Measurements from ENCODE around the gene PTPRG. TPM values are rescaled to one million over a fixed set of nuclear protein-coding genes. Genes with fewer than 3 reads are reported as not detected.

The PTPRG gene
- total RNA-seq, 3 donors from 2014 or later, result 0.10 to 0.19 (median 0.13) TPM

DNA sequence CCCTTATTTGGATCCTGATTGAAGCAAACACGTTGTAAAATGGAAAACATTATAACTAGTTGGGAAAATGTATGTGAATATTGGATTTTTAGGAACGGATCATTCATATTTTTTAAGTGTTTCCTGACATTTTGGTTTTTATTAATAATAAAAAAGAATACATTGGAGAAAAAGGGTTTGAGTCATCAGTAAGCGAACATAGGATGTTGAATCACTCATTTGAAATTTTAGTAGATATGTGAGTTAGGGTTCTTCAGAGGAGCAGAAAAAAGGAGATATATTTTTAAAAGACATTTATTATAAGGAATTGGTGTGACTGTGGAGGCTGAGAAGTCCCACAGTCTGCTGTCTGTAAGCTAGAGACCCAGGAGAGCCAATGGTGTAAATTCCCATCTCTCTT lies 258.5 kb downstream of the PTPRG start:
- Mint-ChIP-seq H3K4me1 (ENCODE audit: low read depth) (no peaks in the 10 kb centered on the region), H3K36me3 (ENCODE audit: insufficient read depth) (no peaks in the 10 kb centered on the region), H3K4me3 (no peak overlapping the region), H3K27me3 (ENCODE audit: low read depth) (no peaks in the 10 kb centered on the region), H3K9me3 (no peaks in the 10 kb centered on the region)
- no peak for DNase-seq
- ATAC-seq, result no peak

DNA sequence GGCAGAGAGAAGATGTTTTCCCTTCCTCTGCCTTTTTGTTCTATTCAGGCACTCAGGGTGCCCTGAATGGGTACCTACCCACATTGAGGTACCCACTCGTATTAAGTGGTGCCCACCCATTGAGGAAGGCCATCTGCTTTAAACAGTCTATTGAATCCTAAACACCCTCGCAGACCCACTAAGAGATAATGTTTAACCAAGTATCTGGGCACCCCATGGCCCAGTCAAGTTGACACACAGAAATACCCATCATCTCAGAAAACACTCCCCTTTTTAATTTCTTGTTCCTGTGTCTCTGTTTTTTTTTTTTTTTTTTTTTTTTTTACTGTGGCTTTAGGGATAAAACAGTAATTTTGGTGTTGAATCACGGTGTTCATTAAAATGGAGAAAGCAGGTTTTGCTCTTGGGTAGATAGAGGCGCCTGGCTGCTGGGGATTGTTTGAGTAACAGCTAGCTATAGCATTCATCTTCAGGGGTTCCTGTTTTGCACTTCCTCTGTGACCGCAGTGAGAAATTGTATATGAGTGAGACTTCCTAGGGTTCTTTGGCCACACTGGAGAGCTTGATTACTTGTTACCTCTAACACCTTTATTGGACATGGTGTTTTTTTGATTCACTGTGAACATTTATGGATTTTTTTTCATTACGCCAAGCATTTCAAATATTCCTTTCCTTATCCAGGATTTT lies 259.1 kb downstream of the PTPRG start:
- no peaks in the 10 kb centered on the region for H3K9me3 Mint-ChIP-seq
- DNase-seq (no peak), ATAC-seq (no peak)
- no peaks in the 10 kb centered on the region for H3K36me3 Mint-ChIP-seq (ENCODE audit: insufficient read depth)
- H3K4me3 Mint-ChIP-seq, result no peak overlapping the region
- H3K4me1 Mint-ChIP-seq (ENCODE audit: low read depth), result no peaks in the 10 kb centered on the region
- H3K27me3 Mint-ChIP-seq (ENCODE audit: low read depth), result no peaks in the 10 kb centered on the region

DNA sequence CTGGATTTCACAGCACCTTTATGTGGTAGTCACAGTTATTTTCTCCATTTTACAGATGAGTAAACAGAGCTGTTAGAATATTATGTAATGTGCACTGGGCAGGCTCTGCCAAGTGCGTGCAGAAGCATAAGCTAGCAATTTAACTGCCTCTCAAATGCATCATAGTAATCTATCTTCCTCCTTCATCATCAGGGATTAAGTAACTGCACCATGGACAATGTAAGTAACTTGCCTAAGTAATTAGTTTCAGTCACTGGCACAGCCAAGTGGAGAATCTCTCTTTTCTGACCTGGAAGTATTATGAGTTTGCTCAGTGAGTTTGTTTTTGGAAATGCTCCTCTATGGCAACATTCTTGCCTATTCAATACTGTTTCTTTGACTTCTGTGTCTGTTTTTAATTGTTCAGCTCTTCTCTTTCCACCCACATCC lies 260.5 kb downstream of the PTPRG start:
- peaks cover 1% of the 10 kb centered on the region for H3K27me3 Mint-ChIP-seq (ENCODE audit: low read depth)
- H3K36me3 Mint-ChIP-seq (ENCODE audit: insufficient read depth), result no peaks in the 10 kb centered on the region
- DNase-seq, result no peak
- no peaks in the 10 kb centered on the region for H3K4me1 Mint-ChIP-seq (ENCODE audit: low read depth)
- no peaks in the 10 kb centered on the region for H3K9me3 Mint-ChIP-seq
- H3K4me3 Mint-ChIP-seq, result no peak overlapping the region
- no peak for ATAC-seq

DNA sequence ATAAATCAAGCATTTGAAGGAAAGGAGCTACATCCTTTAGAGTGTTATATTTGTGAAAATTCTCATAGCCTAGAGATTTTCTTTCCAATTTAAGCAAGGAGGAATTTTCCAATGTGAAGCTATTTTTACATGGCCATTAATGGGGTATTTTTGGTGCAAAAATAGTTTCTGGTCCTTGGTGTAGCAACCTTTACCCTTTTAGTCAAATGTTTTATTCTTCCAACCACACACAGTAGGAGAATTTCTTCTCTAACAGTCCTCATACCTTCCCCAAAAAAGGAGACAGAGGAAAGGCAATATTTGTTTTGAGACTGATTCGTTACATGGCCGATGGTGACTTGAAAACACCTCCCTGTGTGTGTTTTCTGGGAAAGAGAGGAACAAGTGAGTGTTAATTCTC lies 261.2 kb downstream of the PTPRG start:
- Mint-ChIP-seq H3K4me1 (ENCODE audit: low read depth) (no peaks in the 10 kb centered on the region), H3K9me3 (no peaks in the 10 kb centered on the region), H3K27me3 (ENCODE audit: low read depth) (peaks cover 1% of the 10 kb centered on the region), H3K36me3 (ENCODE audit: insufficient read depth) (no peaks in the 10 kb centered on the region), H3K4me3 (no peak overlapping the region)
- ATAC-seq (no peak), DNase-seq (no peak)

DNA sequence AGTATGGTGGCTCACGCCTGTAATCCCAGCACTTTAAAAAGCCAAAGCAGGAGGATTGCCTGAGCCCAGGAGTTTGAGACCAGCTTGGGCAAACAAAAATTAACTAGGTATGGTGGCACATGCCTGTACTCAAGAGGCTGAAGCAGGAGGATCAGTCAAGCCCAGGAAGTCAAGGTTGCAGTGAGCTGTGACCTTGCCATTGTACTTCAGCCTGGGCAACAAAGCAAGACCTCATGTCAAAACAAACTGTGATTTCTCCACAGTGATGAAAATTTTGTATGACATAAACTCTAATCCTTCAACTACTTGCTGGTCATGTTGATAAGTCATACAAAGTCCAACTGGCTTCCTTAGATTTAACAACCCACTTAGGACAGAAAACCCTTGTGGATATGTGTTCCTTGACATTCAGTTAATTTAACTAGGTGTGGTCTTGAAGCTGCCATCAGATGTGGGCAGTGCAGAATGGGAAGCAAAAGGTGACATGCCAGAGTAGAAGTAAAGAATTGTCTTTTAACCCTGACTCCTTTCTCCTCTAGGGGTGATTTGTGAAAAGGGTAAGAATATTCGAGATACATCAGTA lies 263.3 kb downstream of the PTPRG start:
- no peak for ATAC-seq

DNA sequence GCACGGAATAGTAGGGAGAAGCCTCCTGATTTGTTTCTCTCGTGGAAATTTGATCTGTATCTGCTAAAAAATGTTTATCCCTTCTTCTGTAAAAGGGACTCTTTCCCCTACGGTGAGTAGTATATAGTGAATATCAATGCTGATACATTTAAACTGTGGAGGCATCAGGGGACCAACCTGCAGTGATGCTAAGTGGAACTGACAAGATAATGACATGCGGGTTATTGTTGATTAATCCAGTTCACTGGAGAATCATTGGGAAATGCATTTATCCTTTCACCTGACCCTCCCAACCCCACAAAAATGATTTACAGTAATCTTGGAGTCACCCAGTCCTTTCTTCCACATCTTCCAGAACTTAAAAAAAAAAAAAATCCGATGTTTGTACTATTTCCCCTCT lies 264.8 kb downstream of the PTPRG start:
- Mint-ChIP-seq H3K4me3 (no peak overlapping the region), H3K9me3 (peaks cover 5% of the 10 kb centered on the region), H3K27me3 (ENCODE audit: low read depth) (peaks cover 1% of the 10 kb centered on the region), H3K36me3 (ENCODE audit: insufficient read depth) (no peaks in the 10 kb centered on the region), H3K4me1 (ENCODE audit: low read depth) (no peaks in the 10 kb centered on the region)
- no peak for DNase-seq
- no peak for ATAC-seq

More for the DNA sequence above, 263.3 kb downstream of the PTPRG start:
- Mint-ChIP-seq H3K36me3 (ENCODE audit: insufficient read depth) (no peaks in the 10 kb centered on the region), H3K4me3 (no peak overlapping the region), H3K27me3 (ENCODE audit: low read depth) (peaks cover 1% of the 10 kb centered on the region), H3K4me1 (ENCODE audit: low read depth) (no peaks in the 10 kb centered on the region), H3K9me3 (peaks cover 2% of the 10 kb centered on the region)
- no peak for DNase-seq

DNA sequence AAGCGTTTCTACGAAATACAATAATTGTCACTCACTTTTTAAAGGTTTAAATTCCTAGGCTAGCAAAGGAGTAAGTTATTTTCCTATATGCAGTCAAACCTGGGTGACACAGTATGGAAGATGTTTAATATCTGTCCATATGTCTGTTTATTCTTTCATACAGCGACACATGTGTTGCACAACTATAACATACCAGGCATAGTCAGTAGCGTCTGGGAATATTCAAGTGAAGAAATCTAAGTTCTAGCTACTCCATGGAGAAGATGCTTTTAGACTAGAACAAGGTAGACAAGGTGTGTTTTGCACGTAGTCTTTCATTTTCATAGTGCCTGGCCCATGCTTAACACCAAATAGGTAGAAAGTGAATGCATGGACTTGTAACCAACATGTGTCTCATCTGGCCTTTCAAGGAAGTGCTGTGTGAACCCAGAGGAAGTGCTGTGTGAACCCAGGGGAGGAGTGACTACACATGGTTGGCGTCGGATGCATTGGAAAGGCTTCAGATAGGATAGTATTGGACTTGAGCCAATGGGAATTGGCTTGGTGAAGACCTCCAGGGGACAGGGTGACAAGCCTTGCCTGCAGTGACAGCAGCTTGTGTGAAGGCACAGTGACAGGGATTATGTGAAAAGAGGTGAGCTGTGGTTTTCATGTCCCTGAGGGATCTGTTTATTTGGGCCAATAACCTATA lies 267.0 kb downstream of the PTPRG start:
- Mint-ChIP-seq H3K4me3 (no peak overlapping the region), H3K9me3 (peaks cover 5% of the 10 kb centered on the region), H3K36me3 (ENCODE audit: insufficient read depth) (no peaks in the 10 kb centered on the region), H3K27me3 (ENCODE audit: low read depth) (peaks cover 1% of the 10 kb centered on the region), H3K4me1 (ENCODE audit: low read depth) (no peaks in the 10 kb centered on the region)
- ATAC-seq, result no peak
- no peak for DNase-seq

DNA sequence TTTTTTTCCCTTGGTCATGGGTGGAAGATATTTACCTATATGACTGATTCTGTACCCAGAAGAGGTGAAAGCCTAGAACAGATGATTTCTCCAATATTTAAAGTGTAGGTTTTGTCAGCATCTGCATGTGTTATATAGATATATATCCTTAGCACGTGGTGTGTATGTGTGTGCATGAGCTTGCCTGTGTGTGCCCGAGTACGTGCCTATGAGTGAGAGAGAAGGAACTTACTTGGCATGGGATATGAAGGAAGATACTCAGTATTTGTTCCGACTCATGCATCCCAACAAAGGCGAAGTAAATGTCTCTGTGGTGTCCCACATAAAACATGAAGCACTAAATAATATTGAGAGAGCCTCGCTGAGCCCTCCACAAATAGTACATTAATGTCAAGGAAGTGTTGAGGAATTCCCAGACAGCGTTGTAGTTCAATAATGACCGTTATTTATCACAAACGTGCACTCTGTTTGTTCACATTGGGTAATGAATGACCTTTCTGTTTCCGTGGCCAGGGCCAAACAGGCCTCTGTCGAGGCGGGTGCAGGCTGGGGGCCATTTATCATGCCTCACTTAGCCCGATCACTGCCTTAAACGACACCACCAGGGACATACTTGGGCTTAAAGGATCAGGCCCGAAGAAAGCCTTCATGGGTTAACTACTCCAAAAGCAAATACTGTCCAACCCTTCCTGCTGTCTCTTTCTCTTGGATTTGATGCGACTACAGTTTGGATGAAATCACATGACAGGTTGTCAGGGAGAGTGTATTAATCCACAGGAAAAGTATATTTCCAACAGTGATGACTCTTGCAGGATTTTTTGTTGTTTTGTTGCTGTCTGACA lies 267.7 kb downstream of the PTPRG start:
- Mint-ChIP-seq H3K4me1 (ENCODE audit: low read depth) (no peaks in the 10 kb centered on the region), H3K36me3 (ENCODE audit: insufficient read depth) (no peaks in the 10 kb centered on the region), H3K27me3 (ENCODE audit: low read depth) (peaks cover 1% of the 10 kb centered on the region), H3K9me3 (peaks cover 5% of the 10 kb centered on the region), H3K4me3 (no peak overlapping the region)
- DNase-seq, result no peak
- ATAC-seq, result no peak

DNA sequence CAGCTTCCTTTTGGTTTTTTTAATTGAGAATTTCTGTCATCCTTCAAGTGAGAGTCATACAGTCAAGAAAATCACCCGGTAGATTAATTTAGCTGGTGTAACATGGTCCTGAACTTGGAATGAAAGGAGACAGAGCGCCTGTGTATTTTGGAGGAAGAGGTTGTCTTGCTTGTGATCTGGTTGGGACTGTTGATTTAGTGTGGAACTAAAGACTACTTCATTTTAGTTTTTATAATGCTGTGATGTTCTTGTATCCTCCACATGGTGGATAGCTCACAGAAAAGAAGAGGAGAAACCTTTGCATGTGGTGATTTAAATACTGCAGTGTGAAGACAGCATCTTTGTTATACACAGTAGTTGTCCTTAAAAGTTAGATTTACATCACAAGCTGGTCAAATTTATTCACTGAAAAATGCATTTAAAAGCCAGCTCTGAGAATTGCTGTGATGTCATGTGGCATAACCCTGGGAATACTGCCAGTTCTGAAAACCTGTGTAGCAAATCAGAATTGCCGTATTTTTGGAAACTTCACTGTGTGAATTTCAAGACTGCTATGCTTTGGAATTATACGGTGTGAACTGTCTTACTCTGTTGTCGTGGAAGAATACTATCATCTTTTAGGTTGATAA lies 268.5 kb downstream of the PTPRG start:
- H3K36me3 Mint-ChIP-seq (ENCODE audit: insufficient read depth), result no peaks in the 10 kb centered on the region
- H3K4me3 Mint-ChIP-seq, result no peak overlapping the region
- DNase-seq (no peak), ATAC-seq (no peak)
- H3K27me3 Mint-ChIP-seq (ENCODE audit: low read depth), result peaks cover 1% of the 10 kb centered on the region
- no peaks in the 10 kb centered on the region for H3K4me1 Mint-ChIP-seq (ENCODE audit: low read depth)
- H3K9me3 Mint-ChIP-seq, result peaks cover 5% of the 10 kb centered on the region

DNA sequence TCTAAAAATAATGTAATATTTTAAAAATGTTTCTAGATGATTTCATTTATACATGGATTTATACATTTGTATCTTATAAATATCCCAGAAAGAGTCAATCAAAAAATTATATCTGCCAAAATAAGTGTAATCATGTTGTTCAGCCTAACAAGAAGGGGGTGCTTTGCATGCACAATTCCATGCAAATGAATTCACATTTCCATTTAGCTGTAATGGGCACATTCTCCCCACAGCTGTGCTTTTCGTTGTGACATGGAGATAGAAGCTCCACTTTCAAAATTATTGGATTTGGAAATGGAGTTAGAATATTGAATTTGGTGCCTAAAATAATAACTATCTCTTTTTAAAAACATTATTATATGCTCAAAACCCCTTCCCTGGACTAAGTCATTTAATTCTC lies 270.6 kb downstream of the PTPRG start:
- H3K4me3 Mint-ChIP-seq, result no peak overlapping the region
- no peak for ATAC-seq
- no peaks in the 10 kb centered on the region for H3K4me1 Mint-ChIP-seq (ENCODE audit: low read depth)
- peaks cover 8% of the 10 kb centered on the region for H3K9me3 Mint-ChIP-seq
- no peaks in the 10 kb centered on the region for H3K36me3 Mint-ChIP-seq (ENCODE audit: insufficient read depth)
- H3K27me3 Mint-ChIP-seq (ENCODE audit: low read depth), result no peaks in the 10 kb centered on the region
- no peak for DNase-seq

DNA sequence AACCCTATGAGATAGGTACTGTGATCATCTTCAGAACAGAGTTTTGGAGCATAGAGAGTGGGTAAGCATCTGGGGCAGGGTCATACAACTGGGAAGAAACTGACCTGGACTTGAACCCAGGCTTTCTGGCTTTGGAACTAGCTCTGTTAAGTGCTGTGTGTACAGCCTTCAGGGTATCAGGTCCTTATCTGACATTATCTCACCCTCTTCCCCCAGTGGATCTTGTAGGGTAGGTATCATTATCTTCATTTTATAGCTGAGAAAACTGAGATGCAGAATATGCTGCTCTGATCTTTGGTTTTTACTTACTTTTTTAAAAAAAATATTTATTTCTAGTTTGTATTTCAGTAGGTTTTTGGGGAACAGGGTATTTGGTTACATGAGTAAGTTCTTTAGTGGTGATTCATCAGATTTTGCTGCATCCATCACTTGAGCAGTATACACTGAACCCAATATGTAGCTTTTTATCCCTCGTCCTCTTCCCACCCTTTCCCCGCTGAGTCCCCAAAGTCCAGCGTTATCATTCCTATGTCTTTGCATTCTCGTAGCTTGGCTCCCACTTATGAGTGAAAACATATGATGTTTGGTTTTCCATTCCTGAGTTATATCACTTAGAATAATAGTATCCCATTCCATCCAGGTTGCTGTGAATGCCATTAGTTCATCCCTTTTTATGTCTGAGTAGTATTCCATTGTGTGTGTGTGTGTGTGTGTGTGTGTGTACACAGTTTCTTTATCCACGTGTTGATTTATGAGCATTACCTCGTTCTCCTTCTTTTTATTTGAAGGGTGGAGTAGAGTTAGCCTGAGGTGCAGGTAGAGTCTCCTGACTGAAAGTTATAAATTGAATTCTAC lies 271.2 kb downstream of the PTPRG start:
- Mint-ChIP-seq H3K4me3 (no peak overlapping the region), H3K9me3 (peaks cover 8% of the 10 kb centered on the region), H3K36me3 (ENCODE audit: insufficient read depth) (no peaks in the 10 kb centered on the region), H3K27me3 (ENCODE audit: low read depth) (no peaks in the 10 kb centered on the region), H3K4me1 (ENCODE audit: low read depth) (no peaks in the 10 kb centered on the region)
- ATAC-seq (no peak), DNase-seq (no peak)

DNA sequence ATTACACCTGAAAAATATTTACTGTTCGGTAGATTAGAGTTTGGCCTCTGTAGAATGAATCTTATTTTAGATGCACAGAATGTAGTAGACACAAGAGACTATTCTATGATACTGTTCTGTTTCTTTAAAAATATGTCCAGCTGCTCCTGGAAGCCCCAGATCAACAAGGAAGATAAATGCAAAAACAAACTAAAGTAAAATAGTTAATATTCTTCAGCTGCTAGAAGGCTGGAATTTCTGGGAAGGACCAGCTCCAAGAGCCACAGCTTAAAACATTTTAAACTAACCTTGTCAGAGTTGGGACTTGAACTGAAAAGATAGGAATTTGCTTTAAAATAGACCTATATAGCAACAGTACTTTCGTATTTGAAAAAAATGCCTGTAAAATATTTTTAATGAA lies 277.9 kb downstream of the PTPRG start:
- DNase-seq (no peak), ATAC-seq (no peak)
- H3K27me3 Mint-ChIP-seq (ENCODE audit: low read depth), result no peaks in the 10 kb centered on the region
- no peaks in the 10 kb centered on the region for H3K4me1 Mint-ChIP-seq (ENCODE audit: low read depth)
- H3K9me3 Mint-ChIP-seq, result peaks cover 3% of the 10 kb centered on the region
- no peak overlapping the region for H3K4me3 Mint-ChIP-seq
- no peaks in the 10 kb centered on the region for H3K36me3 Mint-ChIP-seq (ENCODE audit: insufficient read depth)

DNA sequence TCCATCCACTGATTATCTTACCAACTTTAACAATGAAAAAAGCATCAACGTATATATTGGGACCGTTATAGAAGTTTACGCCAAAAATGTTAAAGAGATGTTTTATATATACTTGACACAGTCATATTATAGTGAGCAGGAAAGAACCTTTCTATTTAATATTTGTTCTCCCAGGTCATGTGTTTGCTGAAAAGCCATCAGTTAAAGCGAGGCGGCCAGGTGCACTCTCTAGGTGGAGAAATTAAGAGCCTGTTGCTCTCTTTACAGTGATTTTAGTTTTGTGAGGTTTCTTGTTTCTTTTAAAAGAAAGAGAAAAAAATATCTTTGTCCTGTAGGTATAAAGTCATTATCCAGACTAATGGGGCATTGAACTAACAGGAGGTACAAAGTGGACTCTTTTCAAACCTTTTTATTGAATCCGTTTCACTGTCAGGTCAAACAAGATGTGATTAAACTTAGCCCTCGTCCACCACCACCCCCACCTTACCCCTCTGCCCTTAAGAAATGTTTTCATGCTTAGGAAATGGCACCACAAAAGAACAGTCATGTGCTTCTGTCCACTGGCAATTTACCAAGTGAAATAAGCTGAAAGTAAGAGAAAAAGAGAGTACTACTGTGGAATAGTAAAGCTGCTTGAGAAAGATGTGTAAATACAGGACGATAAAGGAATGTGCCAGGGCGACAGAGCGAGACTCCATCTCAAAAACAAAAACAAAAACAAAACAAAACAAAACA lies 279.9 kb downstream of the PTPRG start:
- no peaks in the 10 kb centered on the region for H3K36me3 Mint-ChIP-seq (ENCODE audit: insufficient read depth)
- peaks cover under 1% of the 10 kb centered on the region for H3K9me3 Mint-ChIP-seq
- no peaks in the 10 kb centered on the region for H3K4me1 Mint-ChIP-seq (ENCODE audit: low read depth)
- H3K4me3 Mint-ChIP-seq, result no peak overlapping the region
- H3K27me3 Mint-ChIP-seq (ENCODE audit: low read depth), result no peaks in the 10 kb centered on the region
- DNase-seq (no peak), ATAC-seq (no peak)
